Raji (cell line): ENCODE results near the gene EMX1.

Source experiments
- POLR2A ChIP-seq: IDR thresholded peaks from 2 replicates; pipeline ENCODE4 v1.6.1; 2011; ENCODE audit warnings: low read depth, low read length, control low read depth; ENCODE audit not compliant: insufficient read depth

EMX1 gene

DNA sequence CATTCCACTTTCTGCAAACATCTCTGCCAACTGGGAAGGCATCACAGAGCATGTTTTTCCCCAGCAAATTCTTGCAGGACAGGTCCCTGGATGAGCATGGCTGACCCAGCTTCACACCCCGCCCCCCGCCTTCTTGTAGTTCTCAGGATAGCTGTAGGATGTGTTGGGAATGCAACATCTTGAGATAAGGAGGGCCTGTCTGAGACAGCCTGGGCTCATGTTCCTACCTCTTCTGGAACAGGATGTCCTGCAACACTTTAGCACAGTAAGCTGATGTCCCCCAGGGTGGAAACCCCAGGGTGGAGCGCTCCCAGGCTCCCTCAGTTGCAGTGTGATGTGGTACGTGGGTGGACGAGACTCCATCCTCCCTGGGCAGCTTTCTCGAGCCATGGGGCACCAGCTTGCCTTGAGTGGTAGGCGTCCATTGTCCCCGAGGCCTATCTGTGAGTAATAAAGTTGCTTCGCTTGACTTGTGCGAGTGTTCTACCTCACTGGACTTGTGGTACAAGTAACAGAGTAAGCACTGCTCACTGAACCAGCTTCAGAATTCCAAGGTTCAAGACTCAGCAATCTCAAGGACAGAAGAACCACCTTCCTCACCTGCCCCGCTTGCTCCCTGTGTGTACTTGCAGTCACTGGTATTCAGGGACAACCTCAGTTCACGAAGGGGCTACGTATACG, 48.6 kb downstream of the EMX1 start:
- TF ChIP-seq POLR2A = no peak

DNA sequence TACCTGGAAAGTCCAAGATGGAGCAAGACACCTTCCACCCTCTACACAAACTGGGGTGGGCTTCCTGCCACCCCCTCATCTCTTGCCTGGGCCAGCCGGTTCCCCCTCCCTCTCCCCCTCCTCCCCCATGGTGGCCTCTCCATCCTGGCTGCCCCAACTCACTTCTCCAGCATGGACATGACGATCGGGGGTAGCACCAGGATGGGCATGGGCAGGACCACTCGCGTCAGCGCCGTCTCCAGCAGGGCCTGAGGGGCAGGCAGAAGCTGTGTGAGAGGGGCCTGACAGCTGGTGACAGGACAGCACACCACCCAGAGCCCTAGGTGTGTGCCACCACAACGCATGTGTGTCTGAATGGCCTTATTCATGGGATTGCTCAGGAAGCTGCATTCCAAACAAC, 51.0 kb downstream of the EMX1 start:
- TF ChIP-seq POLR2A = no peak

DNA sequence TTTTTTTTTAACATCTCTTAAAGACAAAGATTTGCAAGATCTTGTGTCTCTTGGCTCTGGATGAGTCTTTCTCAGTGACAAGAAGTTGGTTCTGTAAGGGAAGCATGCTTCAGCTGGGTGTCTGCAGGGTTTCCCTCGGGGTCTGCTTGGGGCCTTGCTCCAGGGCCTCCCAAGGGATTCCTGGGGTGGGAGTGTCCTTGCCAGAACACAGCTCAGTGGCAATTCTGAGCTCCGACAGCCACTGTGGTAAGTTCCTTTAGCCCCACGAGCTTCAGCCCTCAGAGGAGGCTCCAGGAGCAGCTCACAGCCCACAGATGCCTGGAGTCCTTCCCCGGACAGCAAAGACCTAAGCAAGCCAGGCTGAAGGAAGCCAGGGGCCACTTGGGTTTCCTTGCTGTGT, 52.4 kb downstream of the EMX1 start:
- TF ChIP-seq POLR2A = no peak

DNA sequence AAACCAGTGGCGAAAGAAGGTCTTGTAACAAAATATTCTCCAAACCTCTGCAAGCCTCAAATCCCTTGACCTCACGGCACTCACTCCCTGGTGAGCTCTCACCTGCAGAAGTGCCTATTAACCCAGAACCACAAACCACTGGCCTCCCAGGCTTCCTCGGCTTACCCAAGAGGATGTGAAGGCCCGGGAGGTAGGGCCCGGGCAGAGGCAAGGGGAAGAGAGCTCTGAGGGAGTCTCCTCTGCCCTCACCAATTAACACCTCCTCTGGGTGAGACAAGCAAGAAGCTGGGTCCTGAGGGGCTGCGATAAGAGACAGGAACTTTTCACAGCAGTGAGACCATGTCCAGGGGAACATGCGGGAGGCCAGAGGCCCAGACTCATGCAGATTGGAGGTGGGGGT, 53.7 kb downstream of the EMX1 start:
- no peak for TF ChIP-seq POLR2A

DNA sequence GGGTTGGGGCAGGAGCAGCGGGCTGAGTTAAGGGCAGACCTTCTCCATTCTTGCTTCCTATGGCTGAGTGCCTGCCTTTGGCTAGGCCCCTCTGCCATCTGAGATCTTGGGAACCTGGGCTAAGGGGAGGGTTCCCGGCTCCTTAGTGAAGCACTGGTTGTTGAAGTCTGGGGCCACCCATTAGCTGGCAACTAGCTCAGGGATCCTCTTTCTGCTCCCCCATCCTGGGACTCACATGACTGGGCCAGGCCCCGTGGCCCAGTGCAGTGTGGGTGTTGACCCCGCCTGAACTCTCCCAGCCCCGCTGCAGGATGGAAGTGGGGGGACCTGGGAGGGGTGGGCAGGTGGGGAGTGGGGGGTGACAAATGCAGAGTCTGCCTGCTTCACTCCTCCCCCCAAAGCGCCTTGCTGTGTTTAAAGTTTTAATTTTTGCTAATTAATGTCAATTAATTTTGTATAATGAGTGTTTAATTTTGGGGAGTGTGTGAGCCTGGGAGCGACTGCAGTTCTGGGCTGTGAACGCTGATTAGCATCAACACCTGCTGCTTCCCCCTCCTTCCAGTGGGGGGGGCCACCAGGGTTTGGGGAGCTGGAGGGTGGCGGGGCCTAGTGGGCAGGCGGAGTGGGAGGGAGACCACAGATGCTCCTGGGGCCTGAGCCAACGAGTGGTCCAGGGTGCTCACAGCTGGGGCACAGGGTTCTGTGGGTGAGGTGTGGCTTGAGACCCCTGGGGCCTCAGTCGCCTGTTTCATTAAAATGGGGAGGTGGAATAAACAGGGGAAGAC, 55.2 kb downstream of the EMX1 start:
- no peak for TF ChIP-seq POLR2A

DNA sequence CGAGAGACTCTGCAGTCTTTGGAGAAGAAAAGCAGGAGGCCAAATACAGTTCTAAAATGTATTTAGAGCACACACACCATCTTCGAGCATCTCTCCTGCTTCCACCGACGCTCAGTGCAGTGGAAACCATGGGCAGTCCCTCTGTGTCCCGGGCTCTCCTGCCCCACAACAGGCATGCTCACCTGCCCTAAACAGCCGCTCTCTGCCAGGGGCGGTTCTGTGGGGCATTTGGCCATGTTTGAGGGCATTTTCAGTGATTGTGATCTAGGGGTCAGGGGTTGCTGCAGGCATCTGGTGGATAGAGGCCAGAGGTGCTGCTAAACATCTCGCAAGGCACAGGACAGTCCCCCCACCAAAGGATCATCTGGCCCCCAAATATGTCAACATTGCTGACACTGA, 55.8 kb downstream of the EMX1 start:
- no peak for TF ChIP-seq POLR2A

DNA sequence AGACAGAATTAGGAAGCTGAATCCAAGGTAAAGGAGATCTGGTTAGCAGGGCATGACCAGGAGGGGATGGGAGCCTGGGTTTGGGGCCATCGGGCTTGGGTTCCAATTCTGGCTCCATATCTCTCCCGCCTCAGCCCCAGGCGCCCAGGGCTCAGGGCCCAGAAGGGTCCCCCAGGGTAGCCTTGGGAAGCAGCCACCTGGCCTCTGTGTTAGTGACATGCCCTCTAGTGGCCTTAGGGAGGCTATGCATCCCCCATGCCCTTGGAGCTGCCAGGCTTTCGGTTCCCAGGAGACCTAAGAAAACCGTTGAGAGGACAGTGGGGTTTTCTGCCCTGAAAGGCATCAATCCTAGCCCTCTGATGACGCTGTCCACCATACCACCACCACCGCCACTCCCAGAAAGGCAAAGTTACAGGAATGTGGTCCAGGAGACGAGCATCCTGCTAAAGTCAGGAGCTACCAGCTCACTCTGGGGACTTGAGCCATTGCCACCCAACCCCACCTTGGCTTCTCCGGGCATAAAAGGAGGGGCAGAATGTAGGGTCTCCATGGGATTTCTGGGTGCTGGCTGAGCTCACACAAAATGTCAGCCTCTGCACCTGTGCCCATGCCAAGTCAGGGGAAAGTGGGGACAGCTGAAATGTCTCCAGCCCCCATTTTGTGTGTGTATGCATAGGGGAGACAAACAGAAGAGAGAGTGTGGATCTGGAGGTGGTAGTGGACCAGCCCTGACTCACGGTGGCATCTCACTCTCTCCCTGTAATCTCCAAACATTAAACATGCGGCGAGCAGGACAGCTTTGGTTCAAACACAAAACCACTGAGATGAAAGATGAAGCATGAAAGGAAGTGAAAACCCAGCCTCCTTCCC, 56.5 kb downstream of the EMX1 start:
- TF ChIP-seq POLR2A = no peak

DNA sequence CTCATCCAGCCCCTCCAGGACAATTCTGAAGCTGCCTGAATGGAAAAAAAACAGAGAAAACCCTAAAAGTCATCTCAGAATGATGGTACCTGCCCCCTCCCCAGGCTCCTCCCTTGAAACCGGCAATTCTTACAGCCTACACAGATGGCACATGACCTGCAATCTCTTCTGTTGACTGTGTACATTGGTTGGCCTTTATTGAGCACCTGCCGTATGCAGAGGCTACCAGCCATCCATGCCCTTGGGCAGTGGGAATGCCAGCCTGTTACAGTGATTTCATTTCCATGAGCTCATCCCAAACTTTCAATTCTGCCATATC, 57.1 kb downstream of the EMX1 start:
- no peak for TF ChIP-seq POLR2A

DNA sequence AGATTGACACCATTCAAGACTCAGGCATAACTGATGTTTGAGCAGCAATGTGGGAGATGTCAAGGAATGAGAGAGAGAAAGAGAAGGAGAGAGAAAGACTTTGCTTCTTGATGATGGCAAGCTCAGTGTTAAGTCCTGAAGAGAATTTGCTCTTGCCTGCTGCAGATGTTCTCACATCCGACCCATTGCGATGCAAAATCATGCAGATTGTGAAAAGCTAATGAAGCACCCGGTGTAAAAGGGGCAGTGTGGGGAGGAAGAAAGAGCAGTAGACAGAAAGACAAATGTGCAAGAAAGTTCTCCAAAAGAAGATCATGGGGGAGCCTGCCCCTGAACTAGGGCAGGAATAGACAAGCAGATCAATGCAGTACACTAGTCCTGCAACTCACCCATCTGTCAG, 57.7 kb downstream of the EMX1 start:
- no peak for TF ChIP-seq POLR2A

DNA sequence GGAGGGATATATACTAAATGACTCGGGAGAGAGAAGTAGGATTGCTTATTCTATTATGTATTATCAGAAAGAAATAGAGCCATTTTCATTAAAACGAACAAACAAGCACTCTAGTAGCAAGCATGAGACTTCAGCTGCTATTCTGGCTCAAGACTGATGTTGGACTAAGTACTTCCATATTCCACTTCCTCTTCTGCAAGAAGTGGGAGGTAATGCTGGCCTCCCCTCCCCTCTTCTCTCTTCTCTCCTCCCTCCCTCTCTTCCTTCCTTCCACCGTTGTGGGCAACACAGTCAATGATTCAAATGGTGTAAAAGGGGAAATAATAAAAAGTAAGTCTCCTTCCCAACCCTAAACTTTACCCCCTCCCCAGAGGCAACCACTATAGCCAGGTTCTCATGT, 62.6 kb downstream of the EMX1 start:
- no peak for TF ChIP-seq POLR2A

DNA sequence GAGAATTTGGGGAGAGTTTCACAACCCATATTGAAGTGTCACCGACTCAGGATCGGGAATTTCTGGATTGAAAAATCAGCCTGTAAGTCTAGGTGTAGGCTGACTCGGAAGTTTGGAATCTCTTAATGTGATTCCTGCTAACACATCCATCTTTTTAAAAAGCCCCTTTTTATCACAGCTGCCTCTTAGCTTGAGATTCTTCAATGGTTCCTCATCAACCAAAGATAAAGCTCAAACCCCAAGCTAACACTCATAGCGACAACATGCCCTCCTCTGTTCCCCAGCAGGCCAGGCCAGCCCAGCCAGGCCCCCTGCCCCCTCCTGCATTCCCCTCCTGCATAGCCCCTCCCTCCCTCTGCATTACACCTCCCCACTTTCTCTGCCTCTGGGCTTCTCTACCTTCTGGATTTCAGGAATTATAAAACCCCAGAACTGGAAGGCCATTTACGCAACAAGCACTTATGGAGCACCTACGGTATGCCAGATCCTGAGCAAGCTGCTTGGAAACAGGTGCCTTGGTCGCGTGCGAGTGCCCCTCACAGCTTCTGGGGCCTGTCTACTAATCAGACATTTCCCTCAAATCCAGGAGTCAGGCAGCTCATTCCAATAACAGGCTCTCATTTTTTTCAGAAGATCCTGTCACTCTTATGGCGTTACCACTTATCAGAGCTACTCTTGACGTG, 63.4 kb downstream of the EMX1 start:
- TF ChIP-seq POLR2A = no peak

DNA sequence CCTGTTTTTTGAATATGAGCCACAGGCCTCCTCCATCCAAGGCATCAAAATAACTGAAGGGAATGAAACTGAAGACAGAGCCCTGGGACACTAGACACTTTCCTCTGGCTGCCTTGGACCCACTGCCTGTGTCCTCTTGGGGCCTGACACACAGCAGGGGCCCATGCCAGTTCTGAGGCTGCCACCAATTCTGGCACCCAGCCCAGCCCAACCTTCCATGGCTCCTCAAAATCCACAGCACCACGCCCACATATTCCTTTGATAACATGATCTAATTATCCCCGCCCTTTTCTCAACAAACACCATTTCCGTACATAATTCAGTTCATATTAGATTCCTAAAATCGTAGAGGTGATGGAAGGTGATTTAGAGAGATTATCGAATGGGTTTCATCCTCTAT, 64.2 kb downstream of the EMX1 start:
- TF ChIP-seq POLR2A = no peak

DNA sequence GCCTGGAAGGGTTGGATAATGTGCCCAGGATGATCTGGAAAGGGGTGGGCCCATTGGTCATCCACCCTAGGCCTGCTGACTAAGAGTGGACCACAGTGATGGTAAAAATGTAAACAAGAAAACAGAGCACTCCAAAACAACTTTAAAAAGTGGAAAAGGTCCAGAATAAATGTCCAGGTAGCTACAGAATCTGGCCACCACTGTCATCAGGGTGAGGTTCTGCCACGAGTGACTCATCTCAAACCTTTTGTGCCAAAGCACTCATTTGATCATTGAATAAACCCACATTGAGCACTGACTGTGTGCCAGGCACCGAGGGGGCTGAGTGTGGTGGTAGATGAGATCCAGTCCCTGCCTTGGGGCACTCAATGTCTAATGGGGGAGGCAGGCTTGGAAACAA, 64.9 kb downstream of the EMX1 start:
- TF ChIP-seq POLR2A = no peak

DNA sequence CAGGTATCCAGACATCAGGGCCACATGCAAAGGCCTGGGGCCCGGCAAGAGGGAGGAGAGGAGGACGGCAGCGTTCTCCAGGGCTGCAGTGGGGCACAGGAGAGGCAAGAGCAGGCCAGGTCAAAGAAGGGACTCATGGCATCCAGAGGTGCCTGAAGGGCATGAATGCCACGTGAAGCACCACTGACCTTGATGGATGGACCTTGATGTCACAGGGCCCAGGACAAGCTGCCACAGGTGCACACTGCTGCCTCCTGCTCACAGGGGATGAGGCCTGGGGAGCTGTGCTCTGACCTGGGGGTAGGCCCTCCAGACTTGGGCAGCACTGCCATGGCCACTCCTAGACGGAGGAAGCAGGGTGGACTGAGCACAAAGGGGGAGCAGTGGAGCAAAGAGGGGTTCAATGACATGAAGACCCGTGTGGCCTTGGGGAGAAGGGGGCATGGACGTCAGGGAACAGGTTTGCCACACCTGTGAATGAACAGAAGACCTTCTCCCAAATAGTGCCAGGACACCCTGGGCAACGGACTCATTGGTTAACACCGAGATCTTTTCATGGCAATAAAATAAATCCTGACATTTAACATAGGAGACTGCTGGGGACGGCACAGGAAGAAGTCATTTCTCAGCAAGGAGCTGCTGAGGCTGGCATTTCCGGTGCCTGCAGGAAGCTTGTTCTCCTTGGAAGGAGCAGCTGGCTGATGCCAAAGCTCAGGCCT, 65.6 kb downstream of the EMX1 start:
- no peak for TF ChIP-seq POLR2A

DNA sequence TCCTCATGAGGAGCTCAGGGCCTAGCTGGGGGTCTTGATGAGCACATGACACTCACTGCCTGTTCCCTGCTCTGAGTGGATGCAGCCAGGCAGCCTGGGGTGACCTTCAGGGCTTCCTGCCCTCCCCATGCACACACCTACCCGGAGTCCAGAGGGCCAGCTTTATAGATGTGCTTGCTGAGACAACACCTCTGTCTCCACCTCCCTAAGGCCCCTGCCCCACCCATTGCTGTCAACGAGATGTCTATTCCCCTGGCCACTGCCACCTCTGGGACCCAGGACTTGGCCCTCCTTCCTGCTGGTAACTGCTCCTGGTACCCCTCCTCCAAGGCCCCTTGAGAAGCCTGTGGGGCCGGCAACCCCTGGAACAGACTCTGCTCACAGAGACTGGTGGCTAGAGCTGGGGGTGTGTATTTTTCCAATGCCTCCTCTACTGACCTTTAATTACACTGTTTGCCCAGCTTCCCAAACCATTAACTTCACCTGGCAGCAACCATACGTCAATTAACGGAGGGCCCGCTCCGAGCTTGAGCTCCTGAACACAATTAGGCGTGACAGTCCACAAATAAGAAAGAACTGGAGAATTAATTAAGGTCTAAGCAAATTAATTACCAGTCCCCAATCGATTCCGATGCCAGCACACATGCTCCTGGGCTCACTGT, 66.3 kb downstream of the EMX1 start:
- TF ChIP-seq POLR2A = no peak

DNA sequence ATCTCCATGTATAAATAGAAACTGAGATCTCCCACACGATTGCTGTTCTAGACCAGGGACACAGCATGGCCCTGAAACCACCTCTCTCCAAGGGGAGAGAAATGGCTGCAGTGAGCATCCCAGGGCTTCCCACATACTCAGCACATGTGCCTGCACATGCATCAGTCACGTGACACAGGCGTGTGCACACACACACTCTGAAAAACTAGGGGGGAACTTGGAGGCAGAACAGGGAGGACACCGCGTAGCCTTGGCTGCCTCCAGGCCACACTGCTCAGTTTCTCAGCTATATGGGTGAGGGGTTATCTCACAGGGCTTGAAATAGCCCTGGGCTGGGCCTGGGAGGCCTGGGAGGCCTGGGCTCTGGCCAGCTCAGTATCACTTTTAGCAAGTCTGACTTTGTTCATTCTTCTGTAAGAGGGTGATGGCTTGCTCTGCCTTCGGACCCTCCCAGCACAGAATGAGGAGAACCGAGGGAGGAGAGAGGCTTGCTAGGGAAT, 66.9 kb downstream of the EMX1 start:
- TF ChIP-seq POLR2A = no peak
